ENCODE results near the gene TPRG1L. TPM values are rescaled to one million over a fixed set of nuclear protein-coding genes. Genes with fewer than 3 reads are reported as not detected.
A peak's percentile ranks its signal among the peaks of the same experiment; 100 is the strongest.

TPRG1L gene
- total and polyA plus RNA-seq, 10 donors, result 19.9 to 45.9 (median 31.5) TPM

GRCh38 chr1:3641816-3642215, 17.0 kb downstream of the TPRG1L start:
- H3K27ac ChIP-seq, result no peak overlapping the region
- H3K4me1 ChIP-seq, result no peaks in the 10 kb centered on the region
- TF ChIP-seq POLR2AphosphoS5 (IDR thresholded peaks at IDR 0.05) (no peak), CTCF (IDR thresholded peaks at IDR 0.05 in 8 of 11, conservative IDR thresholded peaks at IDR 0.05 in 3 of 11) (no peak), POLR2A (IDR thresholded peaks at IDR 0.05) (no peak)
- 95 to 98% (median 96%) methylated on average over 11 of the region's 11 CpGs for WGBS, 5 donors
- peak; percentile 33 for DNase-seq
- H3K36me3 ChIP-seq, result peaks cover 0 to 94% (median 64%) of the 10 kb centered on the region in 6 donors
- no peak overlapping the region for H3K4me3 ChIP-seq
- H3K27me3 ChIP-seq (replicated peaks in 1 of 7), result no peaks in the 10 kb centered on the region
- intact Hi-C loops (cut with DNase I; ENCODE audit: low total_unique reads), result no loop called here
- H3K9me3 ChIP-seq, result no peaks in the 10 kb centered on the region

- no peak overlapping the region for H3K4me3 ChIP-seq
- H3K27ac ChIP-seq, result no peak overlapping the region
- peak; percentile 54 for DNase-seq
- no peaks in the 10 kb centered on the region for H3K9me3 ChIP-seq
- H3K4me1 ChIP-seq, result peaks cover 0 to 12% (median 4%) of the 10 kb centered on the region in 6 donors
- TF ChIP-seq POLR2AphosphoS5 (IDR thresholded peaks at IDR 0.05) (no peak), CTCF (IDR thresholded peaks at IDR 0.05 in 8 of 11, conservative IDR thresholded peaks at IDR 0.05 in 3 of 11) (no peak), POLR2A (IDR thresholded peaks at IDR 0.05) (no peak)
- 91 to 96% (median 95%) methylated on average over 32 to 43 of the region's 43 CpGs for WGBS, 5 donors
- H3K27me3 ChIP-seq (replicated peaks in 1 of 7), result no peaks in the 10 kb centered on the region
- H3K36me3 ChIP-seq, result peaks cover 0 to 93% (median 58%) of the 10 kb centered on the region in 6 donors
- intact Hi-C loops (cut with DNase I; ENCODE audit: low total_unique reads), result no loop called here
Observed at GRCh38 chr1:3642919-3643675, 18.3 kb downstream of the TPRG1L start.

- peaks cover 4 to 24% (median 16%) of the 10 kb centered on the region in 6 donors for H3K4me1 ChIP-seq
- H3K36me3 ChIP-seq, result peaks cover 0 to 81% (median 46%) of the 10 kb centered on the region in 6 donors
- H3K27ac ChIP-seq, result no peak overlapping the region
- no peak overlapping the region for H3K4me3 ChIP-seq
- no peaks in the 10 kb centered on the region for H3K9me3 ChIP-seq
- peak; percentile 28 for DNase-seq
- no peak for TF ChIP-seq CTCF (IDR thresholded peaks at IDR 0.05 in 8 of 11, conservative IDR thresholded peaks at IDR 0.05 in 3 of 11)
- TF ChIP-seq POLR2AphosphoS5 (IDR thresholded peaks at IDR 0.05), result no peak
- TF ChIP-seq POLR2A (IDR thresholded peaks at IDR 0.05), result no peak
- intact Hi-C loops (cut with DNase I; ENCODE audit: low total_unique reads), result no loop called here
- no peaks in the 10 kb centered on the region for H3K27me3 ChIP-seq (replicated peaks in 1 of 7)
- 87 to 95% (median 94%) methylated on average over 5 to 23 of the region's 25 CpGs for WGBS, 5 donors
Observed at GRCh38 chr1:3644273-3644672, 19.5 kb downstream of the TPRG1L start.

- H3K4me1 ChIP-seq, result peaks cover 7 to 32% (median 22%) of the 10 kb centered on the region in 6 donors
- intact Hi-C loops (cut with DNase I; ENCODE audit: low total_unique reads), result no loop called here
- peak; percentile 62 for DNase-seq
- TF ChIP-seq POLR2AphosphoS5 (IDR thresholded peaks at IDR 0.05), result no peak
- H3K27ac ChIP-seq, result no peak overlapping the region
- H3K36me3 ChIP-seq, result peaks cover 0 to 71% (median 37%) of the 10 kb centered on the region in 6 donors
- WGBS, 5 donors, result 96 to 99% (median 97%) methylated on average over 33 to 43 of the region's 43 CpGs
- H3K9me3 ChIP-seq, result no peaks in the 10 kb centered on the region
- peaks cover 0 to 2% (median 1%) of the 10 kb centered on the region in 7 donors for H3K27me3 ChIP-seq (replicated peaks in 1 of 7)
- H3K4me3 ChIP-seq, result no peak overlapping the region
Observed at GRCh38 chr1:3645247-3645646, 20.4 kb downstream of the TPRG1L start.

All from spleen (tissue), 11 donors.